NCI-H82 treated with DMSO at 0.1 percent for 48 hours (cell line): ENCODE results near the gene SSBP4.

ENCODE experiments used
- DNase-seq: peaks from one replicate; lab custom pipeline; 2025; ENCODE audit not compliant: unreplicated experiment; lab: John Stamatoyannopoulos, UW

Gene SSBP4

DNA sequence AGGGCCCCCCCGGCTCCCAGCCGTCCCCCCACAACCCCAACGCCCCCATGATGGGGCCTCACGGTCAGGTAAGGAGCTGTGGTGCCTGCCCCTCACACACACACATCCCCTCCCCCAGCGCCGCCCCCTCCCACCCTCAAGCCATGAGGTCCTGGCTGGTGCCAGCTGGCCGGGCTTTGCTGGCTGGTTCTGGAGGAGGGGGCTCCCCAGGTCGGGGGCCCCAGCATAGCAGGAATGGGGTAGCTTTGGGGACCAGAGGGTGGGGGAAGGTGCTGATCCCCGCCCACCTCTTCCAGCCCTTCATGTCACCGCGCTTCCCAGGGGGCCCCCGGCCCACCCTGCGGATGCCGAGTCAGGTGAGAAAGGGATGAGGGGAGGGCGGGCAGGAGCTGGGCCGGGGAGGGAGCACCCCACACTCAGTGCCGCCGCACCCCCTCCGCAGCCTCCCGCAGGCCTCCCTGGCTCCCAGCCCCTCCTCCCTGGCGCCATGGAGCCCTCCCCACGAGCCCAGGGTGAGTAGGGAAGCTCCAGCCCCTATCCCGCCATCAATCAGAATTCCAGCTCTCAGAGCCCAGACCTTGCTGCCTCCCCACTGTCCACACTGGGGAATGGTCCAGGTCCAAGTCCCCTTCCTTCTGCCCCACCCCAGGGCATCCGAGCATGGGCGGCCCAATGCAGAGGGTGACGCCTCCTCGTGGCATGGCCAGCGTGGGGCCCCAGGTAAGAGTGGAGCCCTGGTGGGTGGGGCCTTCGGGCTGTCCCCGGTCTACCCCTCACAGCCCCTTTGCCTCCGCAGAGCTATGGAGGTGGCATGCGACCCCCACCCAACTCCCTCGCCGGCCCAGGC is 12.4 kb downstream of the SSBP4 start:
- no peak for DNase-seq

DNA sequence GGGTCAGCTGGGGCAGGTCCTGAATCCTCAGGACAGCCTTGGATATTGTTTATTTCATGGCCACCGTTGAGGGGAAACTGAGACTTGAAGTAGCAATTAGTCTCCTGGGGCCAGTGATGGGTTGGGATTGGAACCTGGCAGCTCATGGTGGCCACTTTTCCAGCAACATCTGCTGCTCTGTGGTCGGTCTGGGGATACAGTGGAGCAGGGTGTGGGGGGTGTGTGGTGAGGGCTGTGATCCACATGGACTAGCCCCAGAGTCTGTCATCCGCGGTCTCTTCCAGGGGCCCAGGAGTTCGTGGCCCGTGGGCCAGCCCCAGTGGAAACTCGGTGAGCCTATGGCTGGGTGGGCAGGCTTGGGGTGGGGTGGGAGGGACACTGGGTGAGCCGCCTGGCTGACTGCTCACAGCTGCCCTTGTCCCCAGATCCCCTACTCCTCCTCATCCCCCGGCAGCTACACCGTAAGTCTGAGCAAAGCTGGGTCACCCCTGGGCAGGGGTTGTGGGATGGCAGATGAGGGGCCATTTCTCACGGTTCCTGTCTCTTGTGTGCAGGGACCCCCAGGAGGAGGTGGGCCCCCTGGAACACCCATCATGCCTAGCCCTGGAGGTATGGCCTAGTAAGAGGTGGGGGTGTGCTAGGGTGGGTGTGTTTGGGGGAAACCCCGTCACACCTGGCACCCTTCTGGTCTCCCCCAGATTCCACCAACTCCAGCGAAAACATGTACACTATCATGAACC is 13.2 kb downstream of the SSBP4 start:
- no peak for DNase-seq

DNA sequence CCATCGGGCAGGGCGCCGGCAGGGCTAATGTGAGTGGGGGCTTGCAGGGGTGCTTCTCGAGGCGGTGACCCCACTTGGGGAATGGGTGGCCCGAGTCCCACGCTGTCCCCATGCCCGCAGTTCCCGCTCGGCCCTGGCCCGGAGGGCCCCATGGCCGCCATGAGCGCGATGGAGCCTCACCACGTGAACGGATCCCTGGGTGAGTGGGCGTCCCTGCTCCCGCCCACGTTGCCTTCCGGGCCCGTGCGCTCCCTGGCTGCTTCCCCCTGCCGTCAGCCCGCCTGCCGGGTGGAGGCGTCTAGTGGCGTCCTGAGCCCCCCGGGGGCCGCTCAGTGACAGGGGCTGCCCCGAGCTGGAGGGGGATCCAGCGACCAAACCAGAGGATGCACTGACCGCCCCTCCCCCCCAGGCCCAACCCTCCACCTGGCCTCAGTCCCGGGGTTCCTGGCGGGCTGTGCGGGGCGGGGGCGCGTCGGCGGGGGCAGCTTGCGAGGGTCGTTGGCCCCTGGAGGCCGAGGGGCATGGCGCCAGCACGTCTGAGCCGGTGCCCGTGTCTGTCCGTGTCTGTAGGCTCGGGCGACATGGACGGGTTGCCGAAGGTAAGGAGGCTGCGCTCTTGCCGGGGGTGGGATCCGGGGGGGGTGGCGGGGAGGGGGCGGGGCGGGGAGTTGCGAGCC is 14.0 kb downstream of the SSBP4 start:
- DNase-seq, result no peak

DNA sequence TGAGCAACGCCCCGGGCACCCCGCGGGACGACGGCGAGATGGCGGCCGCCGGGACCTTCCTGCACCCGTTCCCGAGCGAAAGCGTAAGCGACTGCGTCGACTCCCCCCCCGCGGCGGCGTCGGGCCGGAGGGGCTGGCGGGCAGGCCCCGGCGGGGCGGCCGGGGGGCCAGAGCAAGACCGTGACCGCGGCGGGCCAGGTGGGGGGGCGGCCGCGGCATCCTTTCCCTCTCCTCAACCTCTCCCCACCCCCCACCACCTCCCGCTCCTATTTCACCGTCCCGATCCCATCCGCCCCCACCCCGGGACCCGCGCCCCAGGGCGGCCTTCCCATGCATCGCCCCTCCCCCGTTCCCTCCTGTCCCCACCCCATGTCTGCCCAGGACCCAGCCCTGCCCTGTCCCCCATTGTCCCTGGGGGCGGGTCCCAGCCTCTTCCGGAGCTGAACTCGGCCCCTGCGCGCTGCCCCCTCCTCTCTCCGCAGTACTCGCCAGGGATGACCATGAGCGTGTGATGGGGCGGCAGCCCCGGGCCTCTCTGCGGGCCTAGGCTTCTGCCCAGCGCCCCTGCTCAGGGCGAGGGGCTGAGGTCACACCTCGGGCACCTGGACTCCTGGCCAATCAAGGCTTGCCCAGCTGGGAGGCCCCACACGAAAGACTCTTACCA is 14.7 kb downstream of the SSBP4 start:
- DNase-seq, result no peak

DNA sequence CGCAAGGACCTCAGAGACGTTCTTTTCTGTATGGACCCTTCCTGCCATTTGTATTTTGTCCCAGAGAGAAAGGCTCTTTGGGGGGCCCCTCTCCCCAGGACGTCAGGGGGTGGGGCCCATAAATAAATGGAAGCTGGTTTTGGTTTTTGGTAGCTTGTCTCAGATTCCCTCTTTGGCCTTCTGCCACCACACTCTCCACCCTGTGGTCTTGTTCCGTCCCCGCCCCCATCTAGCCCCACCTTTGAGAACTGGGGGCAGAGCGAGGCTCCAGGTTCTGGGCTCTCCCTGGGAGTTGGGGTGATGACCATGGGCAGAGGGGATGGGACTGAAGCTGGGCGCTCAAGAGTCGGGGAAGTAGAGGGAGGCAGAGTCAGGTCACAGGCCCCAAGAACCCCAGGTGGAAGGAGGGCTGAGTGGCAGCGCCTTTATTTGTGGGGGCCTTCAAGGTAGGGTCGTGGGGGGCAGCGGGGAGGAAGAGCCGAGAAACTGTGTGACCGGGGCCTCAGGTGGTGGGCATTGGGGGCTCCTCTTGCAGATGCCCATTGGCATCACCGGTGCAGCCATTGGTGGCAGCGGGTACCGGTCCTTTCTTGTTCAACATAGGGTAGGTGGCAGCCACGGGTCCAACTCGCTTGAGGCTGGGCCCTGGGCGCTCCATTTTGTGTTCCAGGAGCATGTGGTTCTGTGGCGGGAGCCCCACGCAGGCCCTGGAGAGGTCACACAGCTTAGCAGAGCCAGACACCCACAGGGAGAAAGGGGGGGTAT is 15.4 kb downstream of the SSBP4 start:
- no peak for DNase-seq

DNA sequence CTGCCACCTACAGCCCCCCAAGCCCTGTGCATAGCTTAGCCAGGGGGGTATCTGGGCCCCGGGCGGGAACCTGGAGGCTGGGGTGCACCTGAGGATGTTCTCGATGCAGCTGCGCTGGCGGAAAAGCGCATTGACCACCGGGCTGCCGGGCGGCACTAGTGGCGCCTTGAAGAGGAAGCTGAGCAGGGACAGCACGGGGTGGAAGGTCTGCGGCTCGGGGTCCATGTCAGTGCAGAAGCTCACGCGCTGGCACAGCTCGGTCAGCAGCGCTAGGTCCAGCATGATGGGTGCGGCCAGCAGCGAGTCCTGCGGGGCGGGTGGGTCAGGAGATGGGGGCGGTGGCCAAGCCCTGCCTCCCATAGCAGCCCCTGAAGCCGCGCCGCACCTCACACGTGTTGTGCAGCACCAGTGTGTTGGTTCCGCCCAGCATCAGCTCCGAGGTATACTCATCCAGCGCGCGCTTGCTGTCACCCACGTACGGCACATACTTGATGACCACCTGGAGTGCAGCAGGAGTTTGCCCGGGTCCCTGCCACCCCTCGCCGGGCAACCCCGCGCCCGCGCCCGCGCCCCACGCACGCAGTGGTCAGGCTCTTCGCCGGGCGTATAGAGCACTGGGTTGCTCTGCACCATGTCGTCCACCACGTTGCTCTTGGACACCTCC is 16.1 kb downstream of the SSBP4 start:
- no peak for DNase-seq

DNA sequence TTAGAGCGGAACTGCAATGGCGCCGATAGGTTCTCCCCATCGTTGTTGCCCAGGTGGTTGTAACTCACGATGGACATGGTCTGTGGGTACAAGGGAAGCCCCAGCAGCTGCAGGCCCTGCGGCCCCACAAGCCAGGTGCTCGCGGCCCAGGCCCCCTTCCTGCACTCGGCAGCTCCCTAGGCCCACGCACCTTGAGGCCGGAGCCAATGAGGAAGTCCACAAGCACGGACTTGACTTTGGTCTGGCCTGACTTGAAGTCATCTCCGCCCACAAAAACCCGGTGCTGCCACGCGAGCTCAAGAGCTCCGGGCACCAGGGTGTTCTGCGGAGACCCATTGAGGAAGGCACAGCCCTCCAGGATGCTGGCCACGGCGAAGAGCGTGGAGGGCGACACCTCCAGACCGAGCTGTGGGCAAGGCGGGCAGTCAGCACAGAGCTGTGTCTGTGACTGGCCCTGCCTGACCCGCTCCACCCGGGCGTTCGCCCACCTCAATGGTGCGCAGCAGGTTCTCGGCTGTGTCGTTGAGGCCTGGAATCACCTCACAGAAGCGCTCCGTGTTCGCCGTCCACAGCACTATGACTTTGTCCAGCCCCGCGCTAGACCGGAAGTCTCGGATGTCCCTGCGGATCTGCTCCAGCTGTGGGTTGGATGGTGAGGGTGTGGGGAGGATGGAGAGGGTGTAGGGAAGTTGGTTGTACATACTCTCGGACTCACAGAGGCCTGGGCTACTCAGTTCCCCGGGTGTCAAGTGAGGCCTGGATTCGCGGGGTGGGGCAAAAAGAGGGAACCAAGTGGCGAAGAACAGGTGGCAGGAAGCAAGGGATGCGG is 16.9 kb downstream of the SSBP4 start:
- DNase-seq, result no peak

DNA sequence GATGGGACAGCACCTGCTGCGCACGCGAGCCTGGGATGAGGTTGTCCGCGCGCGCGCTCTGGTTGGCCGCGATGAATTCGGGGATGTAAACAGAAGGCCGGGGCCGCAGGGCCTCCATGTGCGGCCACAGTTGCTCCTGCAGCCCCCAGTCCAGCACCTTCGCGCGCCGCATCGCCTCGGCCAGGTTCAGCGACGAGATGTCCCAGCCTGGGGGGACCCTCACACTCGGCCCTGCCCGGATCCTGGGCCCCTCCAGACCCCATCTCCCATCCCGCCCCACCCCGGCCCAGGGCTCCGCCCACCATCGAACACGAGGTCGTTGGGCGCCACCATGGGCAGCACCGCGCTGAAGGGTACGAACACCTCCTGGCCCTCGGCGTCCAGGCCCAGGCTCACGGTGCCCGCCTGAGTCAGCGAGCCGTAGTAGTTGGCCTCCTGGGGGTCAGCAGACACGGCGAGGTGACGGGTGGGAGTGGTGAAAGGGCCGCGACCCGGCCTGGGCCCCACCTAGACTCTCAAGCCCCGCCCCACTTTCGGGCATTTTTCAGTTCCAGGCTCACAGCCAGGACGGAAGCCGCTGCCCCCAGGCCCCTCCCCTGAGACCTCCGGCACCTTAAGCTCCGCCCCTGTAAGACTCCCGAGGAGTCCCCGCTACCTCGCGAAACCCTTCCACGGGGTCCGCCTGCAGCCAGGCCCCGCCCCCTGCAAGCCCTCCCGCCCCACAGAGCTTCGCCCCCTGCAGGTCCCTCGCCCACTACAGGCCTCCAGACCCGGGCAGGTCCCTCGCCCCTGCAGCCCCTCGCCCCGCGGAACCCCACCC is 17.7 kb downstream of the SSBP4 start:
- DNase-seq, result peak; percentile 94

DNA sequence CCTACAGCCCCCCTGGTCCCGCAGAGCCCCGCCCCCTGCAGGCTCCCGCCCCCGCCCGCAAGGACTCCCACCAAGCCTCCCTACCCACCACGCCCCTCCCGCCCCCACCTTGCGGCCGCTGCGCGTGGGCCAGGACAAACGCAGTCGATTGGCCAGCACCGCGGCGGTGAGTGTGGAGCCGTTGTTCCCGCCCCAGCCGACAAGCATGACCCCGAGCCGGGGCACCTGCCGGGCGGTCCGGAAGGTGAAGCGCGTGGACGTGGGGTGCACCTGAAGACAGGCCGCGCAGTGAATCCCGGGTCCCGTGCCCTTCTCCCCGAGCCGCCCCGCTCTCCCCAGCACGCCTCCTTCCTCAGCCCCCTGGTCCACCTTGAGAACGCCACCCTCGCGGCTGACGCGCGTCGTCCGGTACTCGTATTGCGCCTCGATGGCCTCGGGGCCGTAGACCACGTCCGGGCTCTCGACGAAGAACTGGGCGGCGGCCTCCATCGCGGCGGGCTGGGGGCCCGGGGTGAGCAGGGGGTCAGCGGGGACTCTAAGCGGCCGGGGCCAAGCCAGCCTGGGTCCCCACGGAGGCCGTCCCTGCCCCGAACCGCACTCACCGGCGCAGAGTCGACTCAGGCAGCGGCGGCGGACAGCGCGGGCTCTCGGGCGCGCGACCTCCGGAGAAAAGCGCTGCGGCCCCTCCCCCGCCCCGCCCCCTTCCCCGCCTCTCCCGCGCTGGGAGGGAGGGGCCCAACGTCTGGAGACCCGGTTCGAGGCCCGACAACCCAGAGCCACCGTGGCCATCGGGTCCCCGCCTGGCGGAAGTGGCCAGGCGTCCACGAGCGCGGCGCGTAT is 18.5 kb downstream of the SSBP4 start, which contains the start of gene ISYNA1:
Gene ISYNA1, minus strand, starts transcription at position 643 of the 840 bp plus-strand sequence. Its CDS starts 154 bp downstream, at position 489.
- DNase-seq, result peak; percentile 19

DNA sequence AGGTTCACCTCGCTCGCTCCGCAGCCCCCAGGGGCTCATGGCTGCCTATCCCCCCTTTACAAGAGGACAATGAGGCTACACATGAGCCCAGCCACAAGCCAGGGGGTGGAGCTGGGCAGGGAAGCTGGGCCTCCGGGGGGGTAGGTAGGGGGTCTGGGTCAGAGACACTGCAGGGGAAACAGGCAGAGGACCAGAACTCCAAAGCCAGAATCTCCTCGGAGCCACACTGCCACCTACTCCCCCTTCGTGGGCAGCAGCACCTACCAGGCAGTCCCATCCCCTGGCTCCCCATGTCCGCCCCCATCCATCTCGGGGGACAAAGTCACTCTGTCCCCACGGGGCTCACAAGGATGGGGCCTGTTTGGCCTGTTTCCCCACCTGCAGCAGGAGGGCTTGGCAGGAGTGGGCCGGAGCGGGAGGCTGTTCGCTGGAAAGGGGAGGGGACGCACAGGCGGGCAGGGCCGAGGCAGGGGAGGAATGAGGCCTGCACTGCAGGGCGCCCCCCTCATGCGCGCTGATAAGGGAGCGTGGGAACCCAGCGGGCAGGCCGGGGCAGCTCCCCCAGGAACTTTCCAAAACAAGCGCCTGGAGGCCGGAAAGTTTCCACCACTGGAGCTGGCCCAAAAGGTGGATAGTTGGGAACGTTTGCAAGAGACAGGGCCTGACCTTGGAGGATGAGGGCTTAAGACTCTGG is 19.3 kb downstream of the SSBP4 start:
- no peak for DNase-seq

DNA sequence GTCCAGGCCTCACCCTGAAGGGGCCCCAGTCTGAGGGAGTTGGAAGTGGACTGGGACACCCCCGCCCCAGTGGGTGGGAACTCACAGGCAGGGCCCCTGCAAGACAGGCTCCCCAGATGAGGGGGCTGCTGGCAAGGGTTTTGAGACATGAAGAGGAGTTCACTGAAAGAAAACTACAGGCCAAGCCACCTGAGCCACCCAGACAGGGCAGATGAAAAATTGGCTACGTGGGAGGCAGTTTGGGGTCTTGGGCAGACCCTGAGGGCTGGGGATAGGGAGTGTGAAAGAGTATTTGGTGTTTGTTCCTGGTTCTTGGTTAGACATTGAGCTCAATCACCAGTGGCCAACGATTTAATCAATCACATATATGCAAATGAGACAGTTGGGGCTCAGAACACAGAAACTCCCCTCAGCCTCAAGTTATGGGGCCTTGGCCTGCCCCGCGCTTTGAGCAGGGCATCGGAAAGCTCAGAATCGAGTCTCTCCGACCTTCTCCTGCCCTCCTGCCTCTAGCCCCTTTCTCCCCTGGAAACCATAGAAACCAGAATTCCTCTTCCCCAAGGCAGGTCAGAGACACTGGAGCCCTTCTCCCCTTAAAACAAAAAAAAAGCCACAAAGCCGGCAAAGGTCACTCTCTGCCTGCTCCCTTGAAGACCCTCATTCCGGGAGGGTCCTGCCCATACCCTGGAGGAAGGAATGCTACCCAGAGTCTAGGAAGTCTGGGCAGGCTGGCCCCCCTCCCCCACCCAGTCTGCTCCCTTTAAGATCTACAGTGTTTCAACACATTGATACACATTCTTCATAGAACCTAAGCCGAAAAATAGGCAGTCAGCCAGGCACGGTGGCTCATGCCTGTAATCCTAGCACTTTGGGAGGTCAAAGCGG is 20.1 kb downstream of the SSBP4 start:
- DNase-seq, result peak; percentile 82

DNA sequence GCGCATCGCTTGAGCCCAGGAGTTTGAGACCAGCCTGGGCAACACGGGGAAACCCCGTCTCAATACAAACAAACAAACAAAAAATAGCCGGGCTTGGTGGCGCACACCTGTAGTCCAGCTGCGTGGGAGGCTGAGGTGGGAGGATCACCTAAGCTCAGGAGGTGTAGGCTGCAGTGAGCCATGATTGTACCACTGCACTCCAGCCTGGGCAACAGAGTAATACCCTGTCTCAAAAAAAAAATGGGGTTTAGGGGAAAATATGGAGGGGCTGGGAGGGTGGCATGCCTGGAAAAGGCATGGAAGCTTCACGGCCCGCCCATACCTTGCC is 20.7 kb downstream of the SSBP4 start:
- no peak for DNase-seq

DNA sequence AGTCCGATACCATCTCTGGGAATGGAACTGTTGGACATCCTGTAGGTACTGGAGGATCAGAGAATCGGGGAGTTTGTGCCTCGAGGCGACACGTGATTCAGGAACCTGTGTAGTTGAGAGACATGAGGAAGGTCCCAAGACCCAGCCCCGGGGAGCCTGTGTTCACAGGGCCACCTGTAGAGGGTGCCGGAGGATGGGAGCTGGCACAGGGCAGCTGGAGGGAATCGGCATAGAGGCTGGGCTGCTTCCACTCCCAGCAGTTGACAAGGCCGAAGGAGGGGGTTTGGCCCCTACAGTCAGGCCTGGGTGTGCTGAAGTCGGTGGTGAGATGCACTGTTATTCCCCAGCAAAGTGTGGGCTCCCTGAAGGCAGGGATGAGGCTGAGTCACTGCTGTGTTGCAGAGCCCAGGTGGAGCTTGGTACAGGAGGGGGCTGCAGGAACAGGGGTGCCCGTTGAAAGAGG is 21.2 kb downstream of the SSBP4 start:
- peak; percentile 27 for DNase-seq

DNA sequence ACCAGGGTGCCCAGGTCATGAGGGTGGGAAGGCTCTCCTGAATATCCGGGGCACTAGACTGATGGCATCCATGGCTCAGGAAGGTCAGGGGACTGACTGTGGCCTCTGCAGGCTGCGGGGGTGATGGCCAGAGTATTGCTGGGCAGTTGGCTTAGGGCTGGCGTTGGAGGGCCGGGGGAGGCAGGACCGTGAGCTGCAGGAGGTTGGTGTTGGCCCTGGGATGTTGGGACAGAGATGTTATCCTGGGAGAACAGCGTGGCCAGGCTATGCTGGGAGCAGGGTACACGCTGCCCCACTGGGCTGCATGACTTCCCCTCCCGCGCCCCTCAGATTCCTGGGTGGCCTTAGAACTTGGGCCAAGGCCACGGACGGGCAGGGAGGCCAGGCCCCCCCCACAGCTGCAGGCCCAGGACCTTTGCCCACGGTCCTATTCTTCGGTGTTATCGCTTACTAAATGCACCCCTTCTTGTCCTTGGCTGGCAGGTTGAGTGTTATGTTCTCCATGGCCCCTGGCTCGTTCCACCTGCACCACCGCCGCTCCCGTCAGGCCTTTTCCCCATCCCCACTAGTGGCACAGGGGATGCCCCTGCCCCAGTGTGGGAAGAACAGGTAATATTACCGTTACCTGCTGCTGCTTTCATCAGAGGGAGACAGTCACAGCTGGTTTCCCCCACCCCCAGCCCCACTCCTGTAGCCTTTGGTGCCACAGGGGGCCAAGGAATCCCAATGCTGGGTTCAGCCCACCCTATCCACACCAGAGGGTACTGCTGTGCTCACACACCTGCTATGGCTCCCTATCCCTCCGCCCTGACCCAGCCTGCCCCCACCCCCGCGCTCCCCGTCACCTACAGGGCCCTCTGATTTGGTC is 22.0 kb downstream of the SSBP4 start:
- no peak for DNase-seq
